ENCODE results near the gene SLC9A7.

Gene SLC9A7

DNA sequence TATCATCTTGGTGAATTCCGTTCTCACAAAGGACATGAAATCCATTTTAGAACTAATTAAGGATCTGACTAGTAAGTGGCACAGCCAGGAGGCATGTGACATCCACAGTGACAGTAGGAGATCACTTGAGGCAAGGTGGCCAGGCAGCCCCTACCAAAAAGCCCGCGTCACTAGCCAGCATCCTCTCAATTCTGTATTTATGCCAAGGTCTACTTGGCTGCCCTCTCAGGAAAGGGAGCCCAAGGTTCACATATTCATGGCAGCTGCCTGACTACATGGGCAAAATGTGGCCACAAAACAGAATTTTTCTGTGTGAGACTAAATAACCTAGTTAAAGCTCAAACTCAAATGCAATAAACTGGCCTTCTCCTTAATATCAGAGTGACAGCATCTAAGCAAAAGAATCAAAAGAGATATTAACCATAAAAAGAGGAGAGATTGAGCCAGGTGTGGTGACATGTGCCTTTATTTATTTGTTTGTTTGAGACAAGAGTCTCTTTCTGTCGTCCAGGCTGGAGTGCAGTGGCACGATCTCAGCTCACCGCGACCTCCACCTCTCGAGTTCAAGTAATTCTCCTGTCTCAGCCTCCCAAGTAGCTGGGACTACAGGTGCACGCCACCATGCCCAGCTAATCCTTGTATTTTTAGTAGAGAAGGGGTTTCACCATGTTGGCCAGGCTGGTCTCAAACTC, 51.5 kb downstream of the SLC9A7 start:
- DNase-seq (ENCODE audit: low read depth in 4 of 4, low spot score in 1 of 4): no peak

DNA sequence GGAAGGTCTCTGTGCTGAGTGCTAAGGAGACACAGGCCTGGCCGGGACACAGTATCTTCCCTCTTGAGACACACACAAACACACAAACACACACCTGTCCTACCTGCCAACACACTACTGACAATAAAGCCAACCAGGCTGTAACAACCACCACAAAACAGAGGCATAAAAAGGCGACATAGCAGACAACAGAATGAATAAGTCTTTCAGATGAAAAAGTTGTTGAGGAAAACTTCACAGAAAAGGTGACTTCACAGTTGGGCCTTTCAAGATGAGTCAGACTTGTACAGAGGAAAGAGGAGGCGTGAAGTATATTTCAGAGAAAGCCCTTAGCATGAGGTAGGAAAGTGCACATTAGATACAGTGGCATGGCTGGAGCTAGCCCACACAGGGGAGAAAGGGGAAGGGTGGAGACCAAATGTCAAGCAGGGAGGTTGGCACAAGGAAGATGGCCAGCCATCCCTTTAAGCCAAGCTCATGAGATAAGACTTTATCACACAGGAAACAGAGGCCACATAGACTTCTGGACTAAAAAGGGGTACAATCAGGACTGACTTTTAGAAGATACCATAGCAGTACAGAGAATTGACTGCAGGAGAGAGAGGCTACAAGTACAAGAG, 54.0 kb downstream of the SLC9A7 start:
- no peak for DNase-seq (ENCODE audit: low read depth in 4 of 4, low spot score in 1 of 4)

GRCh38 chrX:46703980-46704379, 54.9 kb downstream of the SLC9A7 start:
- no peak for DNase-seq (ENCODE audit: low read depth in 4 of 4, low spot score in 1 of 4)

- no peak for DNase-seq (ENCODE audit: low read depth in 4 of 4, low spot score in 1 of 4)
These were observed 60.2 kb downstream of the SLC9A7 start for GRCh38 chrX:46698691-46699090.

GRCh38 chrX:46695491-46695890, 63.4 kb downstream of the SLC9A7 start:
- DNase-seq (ENCODE audit: low read depth in 4 of 4, low spot score in 1 of 4): no peak

DNA sequence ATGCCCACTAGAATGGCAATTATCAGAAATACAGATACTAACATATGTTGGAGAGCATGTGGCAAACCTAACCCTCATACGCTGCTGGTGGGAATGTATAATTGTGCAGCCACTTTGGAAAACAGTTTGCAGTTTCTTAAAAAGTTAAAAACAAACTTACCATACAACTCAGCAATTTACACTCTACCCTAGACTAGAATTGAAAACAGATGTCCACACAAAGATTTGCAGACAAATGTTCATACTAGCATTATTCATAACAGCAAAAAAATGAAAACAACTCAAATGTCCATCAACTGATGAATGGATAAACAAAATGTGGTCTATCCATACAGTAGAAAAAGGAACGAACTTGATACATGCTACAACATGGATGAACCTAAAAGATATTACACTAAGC, 64.4 kb downstream of the SLC9A7 start:
- no peak for DNase-seq (ENCODE audit: low read depth in 4 of 4, low spot score in 1 of 4)

GRCh38 chrX:46693149-46693548, 65.8 kb downstream of the SLC9A7 start:
- DNase-seq (ENCODE audit: low read depth in 4 of 4, low spot score in 1 of 4): no peak

DNA sequence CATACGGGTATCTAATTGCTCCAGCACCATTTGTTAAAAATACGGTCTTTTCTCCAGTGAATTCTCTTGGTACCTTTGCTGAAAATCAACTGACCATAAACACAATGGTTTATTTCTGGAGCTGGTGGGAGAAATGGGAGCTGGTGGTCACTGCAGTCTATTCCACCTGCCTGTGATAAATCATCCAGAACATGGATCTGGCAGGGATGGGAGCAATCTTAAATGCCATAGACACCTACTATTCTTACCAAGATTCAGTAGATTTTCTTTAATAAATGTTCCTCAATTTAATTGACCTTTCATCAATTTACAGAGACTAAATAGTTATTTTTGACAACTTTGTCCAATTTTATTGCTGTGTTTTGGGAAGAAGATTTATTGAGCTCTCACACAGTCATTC, 68.1 kb downstream of the SLC9A7 start:
- DNase-seq (ENCODE audit: low read depth in 4 of 4, low spot score in 1 of 4): no peak

DNA sequence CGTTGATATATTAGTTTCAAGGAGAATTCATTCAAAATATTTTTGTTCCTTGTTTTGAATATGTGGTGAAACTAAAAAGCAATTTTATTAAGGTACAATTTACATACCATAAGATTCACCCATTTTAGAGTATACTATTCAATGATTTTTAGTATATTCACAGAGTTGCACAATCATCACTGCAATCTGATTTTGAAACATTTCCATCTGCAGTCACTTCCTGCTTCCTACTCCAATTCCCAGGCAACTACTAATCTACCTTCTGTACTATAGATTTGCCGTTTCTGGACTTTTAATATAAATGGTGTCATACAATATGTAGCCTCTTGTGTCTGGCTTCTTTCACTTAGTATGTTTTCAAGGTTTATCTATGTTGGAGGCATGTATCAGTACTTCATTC, 71.3 kb downstream of the SLC9A7 start:
- DNase-seq (ENCODE audit: low read depth in 4 of 4, low spot score in 1 of 4): no peak

DNA sequence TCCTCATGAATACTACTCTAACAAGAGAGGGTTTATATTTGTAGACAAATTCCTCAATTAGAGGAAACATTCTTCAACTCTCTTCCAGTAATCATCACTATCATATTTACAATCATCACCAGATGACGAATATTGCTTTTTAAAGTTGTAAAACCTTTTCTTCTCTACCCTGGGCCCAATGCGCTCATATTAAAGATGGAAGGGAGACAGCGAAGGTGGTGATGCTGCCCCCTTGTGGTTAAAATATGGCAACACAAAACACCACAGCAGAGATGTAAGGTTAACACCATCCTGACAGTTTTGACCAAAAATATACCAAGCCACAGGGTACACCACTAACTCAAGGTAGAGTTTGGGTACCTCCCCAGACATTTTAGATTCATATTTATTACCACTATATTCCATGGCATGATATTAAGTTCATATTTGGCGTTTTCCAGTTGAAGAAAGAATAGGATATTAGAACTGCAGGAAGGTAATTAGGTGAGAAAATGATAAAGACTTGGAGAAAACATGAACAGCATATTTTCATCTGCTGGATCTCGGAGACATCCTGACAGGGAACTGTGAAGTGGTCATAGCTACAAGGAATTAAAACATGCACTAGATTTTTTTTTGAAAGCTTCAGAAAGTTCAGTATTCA, 72.8 kb downstream of the SLC9A7 start:
- no peak for DNase-seq (ENCODE audit: low read depth in 4 of 4, low spot score in 1 of 4)

GRCh38 chrX:46683048-46683447, 75.9 kb downstream of the SLC9A7 start:
- DNase-seq (ENCODE audit: low read depth in 4 of 4, low spot score in 1 of 4): no peak

GRCh38 chrX:46681849-46682248, 77.1 kb downstream of the SLC9A7 start:
- no peak for DNase-seq (ENCODE audit: low read depth in 4 of 4, low spot score in 1 of 4)

DNA sequence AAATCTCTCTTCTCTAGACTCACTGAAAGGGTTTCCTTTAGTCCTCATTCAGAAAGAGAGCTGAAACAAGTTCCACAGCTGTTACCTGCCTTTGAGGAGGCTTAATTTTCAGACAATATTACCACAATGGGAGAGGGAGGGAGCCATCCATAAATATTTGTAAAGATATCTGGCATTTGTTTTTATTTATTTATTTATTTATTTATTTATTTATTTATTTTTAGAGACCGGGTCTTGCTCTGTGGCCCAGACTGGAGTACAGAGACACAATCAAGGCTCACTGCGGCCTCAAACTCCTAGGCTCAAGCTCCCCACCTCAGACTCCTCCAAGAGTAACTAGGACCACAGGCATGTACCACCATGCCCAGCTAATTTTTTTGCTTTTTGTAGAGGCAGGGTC, 80.7 kb downstream of the SLC9A7 start:
- no peak for DNase-seq (ENCODE audit: low read depth in 4 of 4, low spot score in 1 of 4)

- no peak for DNase-seq (ENCODE audit: low read depth in 4 of 4, low spot score in 1 of 4)
These were observed 82.2 kb downstream of the SLC9A7 start for GRCh38 chrX:46676399-46677356.

DNA sequence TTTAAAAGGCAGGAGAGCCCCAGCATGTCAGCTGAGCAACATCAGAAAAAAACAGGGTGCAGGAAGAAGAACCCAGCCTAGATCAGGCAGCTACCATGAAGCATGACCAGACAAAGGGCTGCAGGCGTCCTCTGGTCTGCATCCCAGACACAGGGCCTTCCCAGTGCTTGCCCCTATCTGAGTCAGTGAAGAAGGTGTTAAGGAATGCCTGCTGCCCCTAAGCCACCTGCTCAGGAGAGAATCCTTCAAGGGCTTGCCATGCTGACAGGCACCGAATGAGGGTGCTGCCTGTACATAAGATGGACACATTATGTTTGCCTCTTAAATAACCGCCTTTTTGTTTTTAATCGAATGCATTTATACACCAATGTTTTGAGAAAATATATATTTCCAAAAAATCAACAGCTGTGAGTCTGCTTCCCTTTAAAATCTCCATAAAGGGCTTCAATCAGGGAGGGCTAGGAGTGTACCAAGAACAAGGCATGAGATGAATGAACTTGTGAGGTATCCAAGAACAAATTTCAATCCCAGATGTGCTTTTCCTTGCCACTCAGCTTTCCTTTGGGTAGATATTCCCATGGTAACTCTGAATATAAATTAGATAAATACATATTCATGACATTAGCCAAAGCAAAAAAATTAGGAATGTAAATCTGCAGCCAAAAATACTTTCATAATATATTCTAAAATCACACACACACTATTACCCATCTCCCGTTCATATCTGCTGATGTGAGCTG, 85.1 kb downstream of the SLC9A7 start:
- DNase-seq (ENCODE audit: low read depth in 4 of 4, low spot score in 1 of 4): no peak

DNA sequence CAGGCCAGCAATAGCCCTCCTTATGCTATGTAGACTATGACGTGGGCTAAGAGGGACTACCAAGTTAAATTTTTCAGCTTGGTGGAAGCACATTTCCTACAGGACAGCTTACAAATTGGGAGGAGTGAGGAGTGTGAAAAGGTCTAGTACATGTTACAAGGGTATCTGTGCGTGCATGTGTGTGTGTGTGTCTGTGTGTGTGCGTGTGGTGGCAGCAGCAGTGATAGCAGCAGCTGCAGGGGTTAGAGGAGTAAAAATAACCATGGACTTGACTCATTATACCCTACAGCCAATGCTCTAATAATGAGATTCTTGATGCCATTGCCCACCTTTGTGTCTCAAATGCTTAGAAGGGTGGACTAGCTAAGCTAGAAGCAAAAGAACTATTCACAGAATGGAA, 88.6 kb downstream of the SLC9A7 start:
- DNase-seq (ENCODE audit: low read depth in 4 of 4, low spot score in 1 of 4): no peak

GRCh38 chrX:46666831-46667230, 92.1 kb downstream of the SLC9A7 start:
- no peak for DNase-seq (ENCODE audit: low read depth in 4 of 4, low spot score in 1 of 4)

GRCh38 chrX:46665232-46666152, 93.4 kb downstream of the SLC9A7 start:
- no peak for DNase-seq (ENCODE audit: low read depth in 4 of 4, low spot score in 1 of 4)

- DNase-seq (ENCODE audit: low read depth in 4 of 4, low spot score in 1 of 4): no peak
These were observed 96.5 kb downstream of the SLC9A7 start for GRCh38 chrX:46662188-46662958.

All from stimulated activated CD4-positive, alpha-beta T cell treated with anti-CD3 and anti-CD28 coated beads, Interleukin-1b, Interleukin-23, amount 100 ng/mL, for 24 hours (primary cell).